Daoy (cell line): ENCODE data around the gene USP47. TPM values are rescaled to one million over a fixed set of nuclear protein-coding genes. Genes with fewer than 3 reads are reported as not detected.

Experiments
- DNase-seq: peaks from one replicate; pipeline ENCODE4 v3.0.0-alpha.2; 2015; ENCODE audit warnings: low read depth
- total RNA-seq: library from RNA; depleted of rRNA; stranded (reverse); fragments of >200 nt; shearing (Covaris generic); gene quantifications from 2 replicates; pipeline ENCODE4 v1.2.3, GENCODE V29; 2014; rRNA removed

The USP47 gene
- total RNA-seq, 1 experiment from 2014 or later: 32.9 TPM

DNA sequence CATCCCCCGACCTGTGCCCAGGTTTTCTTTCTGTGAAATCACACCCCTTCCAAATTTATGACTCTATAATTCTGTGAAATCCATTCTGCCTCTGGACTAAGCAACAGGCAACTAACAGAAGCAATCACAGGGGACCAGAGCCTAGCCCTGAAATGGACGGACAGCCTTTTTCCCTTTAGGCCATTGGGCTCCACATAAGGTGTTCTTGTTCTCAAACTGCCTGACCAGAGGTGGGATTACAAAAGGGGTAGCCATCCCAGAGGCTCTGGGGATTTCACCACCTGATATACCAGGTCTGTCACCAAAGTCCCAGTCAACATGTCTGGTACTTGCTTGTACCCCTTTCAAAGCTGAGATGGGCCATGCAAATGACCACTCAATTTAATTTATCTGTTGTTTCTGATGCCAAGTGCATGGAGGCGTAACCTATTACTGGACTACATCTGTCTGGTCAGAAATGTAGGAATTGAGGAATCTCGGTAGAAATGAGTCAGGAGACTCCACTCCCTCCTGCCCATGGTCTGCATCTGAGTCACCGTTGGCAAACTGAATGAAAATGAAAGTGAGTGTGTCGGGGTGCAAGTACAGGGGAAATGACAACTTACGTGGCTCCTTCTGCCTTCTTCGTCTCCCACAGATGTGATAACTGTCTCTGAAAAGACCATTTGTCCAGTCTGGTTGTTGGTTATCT, 156.5 kb downstream of the USP47 start:
- peak; percentile 91 for DNase-seq

DNA sequence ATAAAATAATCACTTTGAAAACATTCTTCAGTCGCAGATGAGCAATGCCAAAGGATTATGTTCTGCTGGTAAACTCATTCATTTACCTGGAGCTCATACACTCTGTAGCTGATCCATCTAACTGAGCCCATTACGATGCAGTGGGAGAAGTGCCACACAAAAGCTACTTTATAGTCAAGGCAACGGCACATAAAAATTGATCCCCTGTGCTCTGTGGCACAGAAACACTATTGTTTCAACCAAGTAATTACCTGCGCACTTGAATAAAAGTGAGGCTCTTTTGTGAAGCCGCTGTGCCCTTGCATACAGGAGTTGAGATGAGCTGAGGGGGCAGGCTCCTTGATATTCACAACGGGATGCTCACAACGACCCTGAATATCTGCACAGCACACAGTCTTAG, 159.4 kb downstream of the USP47 start:
- no peak for DNase-seq

DNA sequence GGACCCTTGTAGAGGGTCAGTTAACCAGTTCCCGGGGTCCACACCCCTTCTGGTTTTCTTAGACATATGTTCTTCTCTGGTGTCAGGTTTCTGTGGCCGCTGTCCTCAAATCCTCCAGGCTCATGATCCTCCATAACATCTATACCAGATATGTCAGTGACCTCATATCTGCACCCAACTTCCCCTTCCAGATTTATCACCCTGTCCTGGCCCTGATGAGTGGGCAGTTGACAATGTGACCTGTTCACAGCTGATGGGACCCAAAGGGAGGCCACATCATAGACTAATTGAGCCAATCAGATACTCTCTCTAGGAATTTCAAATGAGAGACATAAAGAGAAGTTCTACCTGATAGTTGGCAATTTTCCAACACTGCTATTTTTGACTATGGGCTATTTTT, 161.6 kb downstream of the USP47 start:
- DNase-seq: no peak

DNA sequence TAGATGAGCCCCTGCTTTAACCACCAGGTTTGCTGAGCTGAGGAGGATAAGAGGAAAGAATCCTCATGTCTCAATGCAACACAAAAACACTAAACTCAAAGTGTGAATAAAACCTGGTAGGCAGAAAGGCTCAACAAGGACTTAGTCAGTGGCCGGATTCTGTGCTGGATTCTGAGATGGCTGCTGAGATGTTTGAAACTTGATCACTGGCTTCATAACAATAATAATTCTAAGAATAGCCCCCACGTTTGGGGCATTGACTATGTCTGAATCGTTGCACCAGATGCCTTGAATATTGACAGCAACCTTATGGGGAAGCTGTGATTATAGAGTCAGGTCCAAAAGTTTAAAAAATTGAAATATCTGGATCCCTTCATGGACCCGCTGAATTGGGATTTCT, 162.0 kb downstream of the USP47 start:
- DNase-seq: no peak

DNA sequence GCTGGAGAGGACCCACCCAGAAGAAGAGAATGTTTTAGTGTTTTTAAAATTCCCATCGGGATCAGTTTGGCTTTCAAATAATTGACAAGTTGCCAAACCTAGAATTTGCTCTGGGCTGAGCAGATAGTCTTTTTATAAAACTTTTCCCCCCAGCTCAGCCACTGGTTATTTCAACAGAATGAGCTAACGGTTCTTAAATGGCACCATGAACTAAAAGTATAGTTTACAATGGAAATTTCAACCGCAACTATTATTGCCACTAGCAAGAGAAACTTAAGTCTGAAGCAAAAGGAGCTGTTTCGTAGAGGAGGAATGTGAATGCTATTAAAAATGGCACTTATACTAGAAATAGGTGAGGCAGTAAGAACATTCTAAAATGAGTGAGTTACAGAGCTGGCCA, 163.3 kb downstream of the USP47 start:
- no peak for DNase-seq

DNA sequence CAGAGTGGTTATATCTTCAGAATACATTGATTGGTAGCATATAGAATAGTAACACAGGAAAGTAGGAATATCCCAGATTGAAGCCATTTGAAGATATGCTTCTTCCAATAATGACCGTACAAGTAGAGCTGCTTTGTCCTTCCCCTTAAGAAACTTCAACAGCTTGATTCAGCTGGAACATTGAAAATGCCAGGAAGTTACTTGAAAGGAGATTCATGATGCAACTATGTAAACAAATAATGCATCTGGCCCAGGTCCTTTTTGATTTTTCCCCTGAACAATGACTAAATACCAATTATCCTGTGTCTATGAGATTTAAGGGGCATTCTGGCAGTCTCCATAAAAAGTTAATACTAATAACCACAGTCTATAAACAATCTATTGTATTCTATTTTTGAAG, 163.7 kb downstream of the USP47 start:
- no peak for DNase-seq

DNA sequence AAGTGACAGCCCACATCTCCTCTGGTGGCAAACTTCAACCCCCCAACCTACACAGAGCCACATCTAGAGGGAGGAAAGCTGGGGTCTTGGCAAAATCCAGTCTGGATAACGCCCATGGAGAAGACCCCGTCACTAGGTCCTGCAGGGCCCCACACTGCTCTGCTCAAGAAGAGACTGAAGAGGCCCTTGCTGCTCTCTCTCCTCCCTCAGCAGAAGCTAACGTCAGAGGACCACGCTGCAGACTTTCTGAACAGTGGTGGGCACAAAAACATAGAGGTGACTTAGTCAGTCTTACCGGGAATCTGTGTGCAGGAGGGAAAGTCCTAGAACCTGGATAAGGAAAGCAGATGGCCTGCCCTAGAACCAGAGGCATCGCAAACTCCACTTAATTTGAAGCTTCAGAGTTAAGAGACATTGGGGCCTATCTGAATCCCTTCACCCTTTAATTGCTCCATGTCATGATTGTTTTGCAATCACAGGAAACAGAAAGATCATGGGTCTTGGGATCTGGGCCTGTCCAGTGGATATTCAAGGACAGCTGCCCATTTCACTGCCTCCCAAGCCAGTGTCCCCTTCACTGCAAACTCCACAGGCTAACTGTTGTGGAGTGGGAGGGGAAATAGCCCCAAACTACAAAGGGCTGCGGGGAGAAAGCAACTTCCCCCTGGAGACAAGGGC, 164.9 kb downstream of the USP47 start:
- no peak for DNase-seq

DNA sequence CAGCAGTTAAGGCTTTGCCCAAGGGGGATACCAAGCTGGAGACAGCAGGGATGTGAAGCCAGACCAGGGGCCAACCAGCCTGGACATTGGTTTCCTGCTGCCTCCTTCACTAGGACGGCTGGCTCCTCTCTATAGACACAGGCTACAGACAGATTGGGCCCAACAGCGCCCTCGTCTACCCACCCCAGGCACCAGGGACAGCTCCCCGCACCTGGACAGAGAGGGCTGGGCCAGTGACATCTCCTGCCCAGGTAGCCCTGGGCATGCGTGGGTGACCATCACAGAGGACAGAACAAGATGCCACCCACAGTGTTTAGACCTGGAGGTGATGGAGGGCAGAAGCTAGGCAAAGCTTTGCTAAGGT, 165.4 kb downstream of the USP47 start:
- DNase-seq: no peak

DNA sequence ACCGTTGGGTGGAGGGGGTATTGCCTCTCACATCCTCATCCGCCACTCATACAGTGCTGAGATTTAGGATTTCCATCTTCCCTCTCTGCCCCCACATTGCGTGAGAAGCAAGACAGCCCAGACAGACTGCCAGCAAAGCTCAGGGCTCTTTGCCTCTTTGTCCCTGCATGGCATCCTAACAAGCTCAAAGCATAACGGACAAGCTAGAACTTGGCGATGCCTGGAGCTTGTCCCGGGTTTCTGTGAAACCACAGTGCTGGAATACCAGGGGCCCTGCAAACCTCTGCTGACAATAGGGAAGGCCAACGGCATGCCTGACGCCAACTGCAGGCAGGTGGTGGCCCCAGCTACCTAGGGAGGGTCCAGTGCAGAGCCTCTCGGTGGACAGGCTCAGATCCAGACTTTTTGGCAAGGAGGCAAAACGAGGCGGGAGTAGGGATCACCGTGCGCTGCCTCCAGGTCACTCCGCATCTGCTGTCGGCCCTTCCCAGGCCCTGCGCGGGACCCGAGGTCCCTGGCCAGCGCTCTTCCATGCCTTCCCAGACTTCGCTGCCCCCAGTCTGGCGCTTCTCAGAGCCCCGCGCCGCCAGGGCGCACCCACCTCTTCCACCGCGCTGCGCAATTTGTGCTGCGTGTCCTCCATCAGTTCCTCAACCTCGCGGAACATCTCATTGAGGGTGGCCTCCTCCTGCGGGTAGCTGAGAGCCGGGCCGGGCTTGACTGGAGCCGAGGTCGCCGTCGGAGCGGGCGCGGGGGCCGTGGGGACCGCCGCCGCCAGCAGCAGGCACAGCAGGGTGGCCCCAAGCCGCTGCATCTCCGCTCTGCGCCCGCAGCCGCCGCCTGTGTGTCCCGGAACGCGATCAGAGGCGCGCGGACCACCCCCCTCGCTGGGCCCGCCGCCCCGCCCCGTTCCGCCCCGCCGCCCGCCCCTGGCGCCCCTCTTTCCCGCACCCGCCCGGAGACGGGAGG, 166.3 kb downstream of the USP47 start, which contains the start of gene DKK3:
Gene DKK3 (minus strand): TSS at position 858 of the 969 bp plus-strand sequence. CDS start 44 bp downstream, at position 814.
- DNase-seq: no peak

Other genes starting within 250 kb of the USP47 start
- gene GALNT18, start 220.0 kb upstream of the USP47 start, total RNA-seq: 5.9 and 6.9 TPM in 2 replicates
- 44.6 and 46.5 TPM in 2 replicates for gene DKK3, start 166.7 kb downstream of the USP47 start, total RNA-seq